Cardiac muscle cell (in vitro differentiated cells and primary cell): ENCODE measurements around the gene SLC1A2. TPM values are rescaled to one million over a fixed set of nuclear protein-coding genes. Genes with fewer than 3 reads are reported as not detected.
A peak's percentile ranks its signal among the peaks of the same experiment; 100 is the strongest.

Source experiments
- DNase-seq, 2 donors: peaks; one replicate each; pipeline versions ENCODE4 v3.0.0 to v3.0.0-alpha.2; 2010 to 2017; ENCODE audit warnings: low read depth in 1 of 2, low spot score in 1 of 2
- H3K27ac ChIP-seq: fragments of 200-600 bp; sonication (generic); 2 replicates; pipeline ENCODE4 v1.5.1; 2016
- H3K27me3 ChIP-seq: fragments of 200-600 bp; sonication (generic); 2 replicates; pipeline ENCODE4 v1.6.0; 2016; ENCODE audit warnings: control low read depth
- H3K36me3 ChIP-seq: fragments of 200-600 bp; sonication (generic); 2 replicates; pipeline ENCODE4 v1.5.1; 2016; ENCODE audit warnings: control low read depth
- H3K4me1 ChIP-seq: fragments of 200-600 bp; sonication (generic); 2 replicates; pipeline ENCODE4 v1.8.1; 2017; ENCODE audit warnings: low read depth, mild to moderate bottlenecking, mixed run types
- H3K4me3 ChIP-seq: fragments of 200-600 bp; sonication (generic); 2 replicates; pipeline ENCODE4 v1.5.1; 2016; ENCODE audit warnings: mild to moderate bottlenecking
- H3K9me3 ChIP-seq: fragments of 200-600 bp; sonication (generic); 2 replicates; pipeline ENCODE4 v1.5.1; 2017; ENCODE audit warnings: low read depth, mild to moderate bottlenecking, control low read depth
- CTCF ChIP-seq: IDR thresholded peaks from 2 replicates; pipeline ENCODE4 v1.5.1; 2012; ENCODE audit warnings: low read depth, mild to moderate bottlenecking, low read length
- polyA plus RNA-seq: library from polyadenylated mRNA; unstranded; fragments of >200 nt; fragmentation: Nextera tagmentation; extraction: Ambion mirVana; gene quantifications from 2 replicates; pipeline ENCODE4 v1.2.1, GENCODE V29; 2016
- total RNA-seq: library from RNA; depleted of rRNA; stranded (reverse); fragments of >200 nt; gene quantifications from 2 replicates; pipeline ENCODE4 v1.2.3, GENCODE V29; 2016

SLC1A2 gene
- total and polyA plus RNA-seq, 2 experiments from 2014 or later = 0.76 to 1.3 TPM

GRCh38 chr11:35414311-35414710 lies 5.0 kb downstream of the SLC1A2 start:
- no peaks in the 10 kb centered on the region for H3K36me3 ChIP-seq
- H3K9me3 ChIP-seq = no peaks in the 10 kb centered on the region
- no peak for DNase-seq
- H3K27ac ChIP-seq = no peak overlapping the region
- TF ChIP-seq CTCF = no peak
- H3K4me3 ChIP-seq = no peak overlapping the region
- peaks cover 6% of the 10 kb centered on the region for H3K4me1 ChIP-seq
- H3K27me3 ChIP-seq = peaks cover 68% of the 10 kb centered on the region

- no peaks in the 10 kb centered on the region for H3K36me3 ChIP-seq
- peaks cover 5% of the 10 kb centered on the region for H3K4me1 ChIP-seq
- H3K9me3 ChIP-seq = no peaks in the 10 kb centered on the region
- H3K27ac ChIP-seq = no peak overlapping the region
- H3K4me3 ChIP-seq = no peak overlapping the region
- DNase-seq = no peak
- H3K27me3 ChIP-seq = peaks cover 61% of the 10 kb centered on the region
- no peak for TF ChIP-seq CTCF
Measured at GRCh38 chr11:35413598-35413997, 5.8 kb downstream of the SLC1A2 start.

DNA sequence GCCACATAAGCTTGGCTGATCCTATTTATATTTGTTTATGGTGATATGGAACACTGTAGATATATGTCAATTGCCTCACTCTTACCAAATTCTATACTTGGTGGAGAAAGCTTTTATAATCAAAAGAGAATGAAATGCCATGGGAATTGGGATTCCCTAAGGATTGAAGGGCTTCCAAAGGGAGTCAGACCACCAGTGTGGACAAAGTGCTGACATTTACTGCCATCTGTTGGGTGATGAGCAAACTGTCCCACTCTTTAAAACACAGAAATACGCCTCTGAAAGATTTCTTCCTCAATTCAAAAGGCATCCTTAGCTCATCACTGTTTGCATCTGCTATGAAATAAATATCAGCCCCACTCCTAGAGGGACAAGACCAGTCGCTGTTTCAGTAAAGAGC lies 7.1 kb downstream of the SLC1A2 start:
- H3K27ac ChIP-seq = no peak overlapping the region
- no peaks in the 10 kb centered on the region for H3K9me3 ChIP-seq
- H3K36me3 ChIP-seq = no peaks in the 10 kb centered on the region
- peak; percentile 32 for TF ChIP-seq CTCF
- H3K4me1 ChIP-seq = no peaks in the 10 kb centered on the region
- no peak overlapping the region for H3K4me3 ChIP-seq
- peak; percentile 21 to 44 for DNase-seq
- peaks cover 48% of the 10 kb centered on the region for H3K27me3 ChIP-seq

DNA sequence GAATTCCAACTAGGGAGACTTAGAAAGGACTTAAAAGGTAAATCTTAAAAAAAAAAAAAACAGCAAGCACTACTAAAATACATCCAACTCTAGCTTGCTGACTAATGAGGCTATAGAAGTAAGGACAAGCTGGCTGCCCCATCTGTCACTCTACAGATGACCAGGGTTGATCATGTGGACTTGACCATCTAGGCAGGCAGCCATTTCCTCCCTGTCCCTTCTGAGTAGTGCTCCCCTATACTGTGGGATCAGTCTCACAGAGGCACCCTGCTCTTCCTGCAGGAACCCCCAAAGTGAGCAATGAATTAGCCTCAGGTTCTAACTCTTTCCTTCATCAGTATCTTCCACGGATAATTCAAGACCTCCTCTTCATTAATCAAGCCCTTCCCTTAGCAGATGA lies 12.3 kb downstream of the SLC1A2 start:
- H3K27ac ChIP-seq = no peak overlapping the region
- no peak for DNase-seq
- TF ChIP-seq CTCF = no peak
- H3K4me1 ChIP-seq = no peaks in the 10 kb centered on the region
- no peak overlapping the region for H3K4me3 ChIP-seq
- H3K27me3 ChIP-seq = peaks cover 16% of the 10 kb centered on the region
- H3K9me3 ChIP-seq = no peaks in the 10 kb centered on the region
- no peaks in the 10 kb centered on the region for H3K36me3 ChIP-seq

GRCh38 chr11:35404388-35404775 lies 15.0 kb downstream of the SLC1A2 start:
- Histone ChIP-seq H3K4me3 (no peak overlapping the region), H3K36me3 (no peaks in the 10 kb centered on the region), H3K27me3 (peaks cover 6% of the 10 kb centered on the region), H3K9me3 (no peaks in the 10 kb centered on the region), H3K4me1 (no peaks in the 10 kb centered on the region), H3K27ac (no peak overlapping the region)
- DNase-seq = peak; percentile 41 to 57
- peak; percentile 59 for TF ChIP-seq CTCF

- Histone ChIP-seq H3K27ac (no peak overlapping the region), H3K27me3 (peaks cover 6% of the 10 kb centered on the region), H3K4me3 (no peak overlapping the region), H3K9me3 (no peaks in the 10 kb centered on the region), H3K36me3 (no peaks in the 10 kb centered on the region), H3K4me1 (no peaks in the 10 kb centered on the region)
- DNase-seq = no peak
- no peak for TF ChIP-seq CTCF
Measured at GRCh38 chr11:35403765-35404387, 15.5 kb downstream of the SLC1A2 start.
